OCI-LY7 (cell line): ENCODE measurements around the gene ZKSCAN1. TPM values are rescaled to one million over a fixed set of nuclear protein-coding genes. Genes with fewer than 3 reads are reported as not detected.
"Not testable (repeated sequence)": the region's sequence is repeated elsewhere in the genome, so short reads cannot be mapped to it uniquely, and the experiment has no call there.

ENCODE experiments used
- BruUV-seq: library from RNA; stranded (reverse); fragments of 400-500 nt; replicated peaks from 2 replicates; lab custom pipeline; 2021; lab: Mats Ljungman, UMichigan
- CTCF ChIA-PET: fragments of 300-600 bp; sonication (Branson Sonifier 250); formaldehyde crosslinking; loops from one replicate; lab custom pipeline; 2022; ENCODE audit warnings: antibody characterized with exemption; ENCODE audit not compliant: unreplicated experiment; lab: Charles Lee
- POLR2A ChIA-PET: fragments of 300-600 bp; sonication (Branson Sonifier 250); formaldehyde crosslinking; loops from one replicate; lab custom pipeline; 2022; ENCODE audit warnings: antibody characterized with exemption; lab: Charles Lee
- DNase-seq: peaks from one replicate; pipeline ENCODE4 v3.0.0-alpha.2; 2015; ENCODE audit warnings: low spot score
- H2AFZ ChIP-seq: fragments of 200-600 bp; sonication (generic), shearing (Covaris generic); 2 replicates; pipeline ENCODE4 v1.6.1; 2014; ENCODE audit warnings: mild to moderate bottlenecking, antibody characterized with exemption, low read length, moderate library complexity
- H3K27ac ChIP-seq: fragments of 200-600 bp; sonication (generic); 2 replicates; pipeline ENCODE4 v1.5.1; 2014; ENCODE audit warnings: mixed run types, low read depth, mild to moderate bottlenecking, moderate library complexity, low read length, inconsistent platforms; ENCODE audit not compliant: poor library complexity, severe bottlenecking
- H3K36me3 ChIP-seq: fragments of 200-600 bp; sonication (generic); 2 replicates; pipeline ENCODE4 v1.6.1; 2014; ENCODE audit warnings: mild to moderate bottlenecking, antibody characterized with exemption, low read length, moderate library complexity, mixed read lengths; ENCODE audit not compliant: insufficient read depth
- H3K4me1 ChIP-seq: fragments of 200-600 bp; sonication (generic); 2 replicates; pipeline ENCODE4 v1.5.1; 2014; ENCODE audit warnings: mild to moderate bottlenecking, low read length; ENCODE audit not compliant: insufficient read depth, poor library complexity, severe bottlenecking
- H3K4me2 ChIP-seq: fragments of 200-600 bp; sonication (generic); 2 replicates; pipeline ENCODE4 v1.6.1; 2014; ENCODE audit warnings: mild to moderate bottlenecking, low read length
- H3K4me3 ChIP-seq: fragments of 200-600 bp; sonication (generic); 2 replicates; pipeline ENCODE4 v1.5.1; 2014; ENCODE audit warnings: mild to moderate bottlenecking, low read depth, low read length; ENCODE audit not compliant: poor library complexity, severe bottlenecking
- H3K79me2 ChIP-seq: fragments of 200-600 bp; sonication (generic); 2 replicates; pipeline ENCODE4 v1.6.1; 2016; ENCODE audit warnings: low read depth, mild to moderate bottlenecking, low read length, moderate library complexity, mixed read lengths; ENCODE audit not compliant: insufficient read depth
- H3K9me2 ChIP-seq: fragments of 200-600 bp; sonication (generic); 2 replicates; pipeline ENCODE4 v1.6.1; 2016; ENCODE audit warnings: mild to moderate bottlenecking, low read length, mixed read lengths; ENCODE audit not compliant: insufficient read depth
- H3K9me3 ChIP-seq: fragments of 200-600 bp; sonication (generic); 2 replicates; pipeline ENCODE4 v1.6.1; 2014; ENCODE audit warnings: mild to moderate bottlenecking, mixed run types, low read length, mixed read lengths
- H4K20me1 ChIP-seq: fragments of 200-600 bp; sonication (generic); 2 replicates; pipeline ENCODE4 v1.6.1; 2014; ENCODE audit warnings: mild to moderate bottlenecking, antibody characterized with exemption, low read length, moderate library complexity, mixed read lengths; ENCODE audit not compliant: insufficient read depth
- CTCF ChIP-seq: fragments of 200-600 bp; sonication (generic); conservative IDR thresholded peaks from 2 replicates; pipeline ENCODE4 v1.5.1; 2014; ENCODE audit warnings: mild to moderate bottlenecking, antibody characterized with exemption, low read length, moderate library complexity, mixed read lengths
- EZH2phosphoT487 ChIP-seq: fragments of 200-600 bp; sonication (generic); IDR thresholded peaks from 2 replicates; pipeline ENCODE4 v1.6.1; 2018; ENCODE audit warnings: low read depth, borderline replicate concordance, mild to moderate bottlenecking, mixed run types, antibody characterized with exemption, low read length, moderate library complexity, mixed read lengths
- intact Hi-C: fragments of 100-400 bp; cut with micrococcal nuclease; formaldehyde crosslinking; loops from one replicate; pipeline ENCODE4 v1.10.0; 2022; ENCODE audit not compliant: unreplicated experiment
- total RNA-seq, 2 experiments: library from RNA; depleted of rRNA in 1 of 2; stranded (reverse); fragments of >200 nt in 1 of 2; shearing (Covaris generic) in 1 of 2; gene quantifications; 2 replicates each; pipeline ENCODE4 v1.2.3, GENCODE V29; 2014 to 2022

The ZKSCAN1 gene
- total RNA-seq, 2 experiments from 2014 or later = 20.2 to 48.1 TPM

GRCh38 chr7:100003711-100004661, 11.4 kb upstream of the ZKSCAN1 start:
- no peak for DNase-seq
- H3K36me3 ChIP-seq = no peaks in the 10 kb centered on the region
- no peaks in the 10 kb centered on the region for H3K79me2 ChIP-seq
- ChIA-PET POLR2A (interaction anchor here (0.6 kb wide), 2 partner anchors 94 to 739 kb away, joined by 3 read pairs; no protein-coding TSS in a partner anchor), CTCF (no interaction called here)
- intact Hi-C loops = no loop called here
- no peak overlapping the region for H3K4me2 ChIP-seq
- no peak overlapping the region for H3K4me3 ChIP-seq
- no TSS peak for BruUV-seq
- H2AFZ ChIP-seq = no peak overlapping the region
- H3K4me1 ChIP-seq = no peaks in the 10 kb centered on the region
- H3K27ac ChIP-seq = no peak overlapping the region
- no peaks in the 10 kb centered on the region for H3K9me3 ChIP-seq
- H4K20me1 ChIP-seq = no peaks in the 10 kb centered on the region
- TF ChIP-seq CTCF = no peak
- TF ChIP-seq EZH2phosphoT487 = no peak
- no peaks in the 10 kb centered on the region for H3K9me2 ChIP-seq

- no peaks in the 10 kb centered on the region for H3K79me2 ChIP-seq
- H3K4me3 ChIP-seq = no peak overlapping the region
- H4K20me1 ChIP-seq = no peaks in the 10 kb centered on the region
- no TSS peak for BruUV-seq
- no peaks in the 10 kb centered on the region for H3K9me2 ChIP-seq
- no peak overlapping the region for H3K4me2 ChIP-seq
- H3K36me3 ChIP-seq = no peaks in the 10 kb centered on the region
- ChIA-PET CTCF (no interaction called here), POLR2A (interaction anchor here (0.6 kb wide), 2 partner anchors 14 to 634 kb away, joined by 3 to 4 read pairs; no protein-coding TSS in a partner anchor)
- H3K27ac ChIP-seq = no peak overlapping the region
- intact Hi-C loops = no loop called here
- DNase-seq = no peak
- no peak overlapping the region for H2AFZ ChIP-seq
- no peaks in the 10 kb centered on the region for H3K4me1 ChIP-seq
- TF ChIP-seq EZH2phosphoT487 = no peak
- no peak for TF ChIP-seq CTCF
- H3K9me3 ChIP-seq = no peaks in the 10 kb centered on the region
Measured at GRCh38 chr7:100007887-100008286, 7.5 kb upstream of the ZKSCAN1 start.

GRCh38 chr7:100008525-100008924, 6.9 kb upstream of the ZKSCAN1 start:
- H3K27ac ChIP-seq = no peak overlapping the region
- H3K4me1 ChIP-seq = peaks cover 3% of the 10 kb centered on the region
- CTCF ChIA-PET = no interaction called here
- TF ChIP-seq EZH2phosphoT487 (no peak), CTCF (no peak)
- no peak overlapping the region for H2AFZ ChIP-seq
- POLR2A ChIA-PET = interaction anchor here (0.6 to 0.7 kb wide), 3 partner anchors 13 to 635 kb away, joined by 3 to 4 read pairs (median 3); no protein-coding TSS in a partner anchor
- intact Hi-C loops = no loop called here
- BruUV-seq = no TSS peak
- no peaks in the 10 kb centered on the region for H4K20me1 ChIP-seq
- no peak overlapping the region for H3K4me3 ChIP-seq
- H3K36me3 ChIP-seq = no peaks in the 10 kb centered on the region
- no peaks in the 10 kb centered on the region for H3K9me3 ChIP-seq
- H3K9me2 ChIP-seq = no peaks in the 10 kb centered on the region
- no peak for DNase-seq
- H3K4me2 ChIP-seq = no peak overlapping the region
- H3K79me2 ChIP-seq = no peaks in the 10 kb centered on the region

GRCh38 chr7:100009952-100010351, 5.4 kb upstream of the ZKSCAN1 start:
- H2AFZ ChIP-seq, H3K9me2 ChIP-seq, DNase-seq, H3K36me3 ChIP-seq, H3K4me3 ChIP-seq, H3K4me2 ChIP-seq, H3K79me2 ChIP-seq, intact Hi-C loops, POLR2A ChIA-PET, H3K4me1 ChIP-seq, H3K27ac ChIP-seq, BruUV-seq, H3K9me3 ChIP-seq, H4K20me1 ChIP-seq: not testable (repeated sequence)
- CTCF ChIA-PET = interaction anchor here (0.6 kb wide), 1 partner anchor 102 kb away, joined by 4 read pairs; no protein-coding TSS in a partner anchor
